Measurements from ENCODE around the gene TAGLN2. TPM values are rescaled to one million over a fixed set of nuclear protein-coding genes. Genes with fewer than 3 reads are reported as not detected.

Gene TAGLN2
- total RNA-seq, 1 donor from 2014 or later, result 160 TPM

DNA sequence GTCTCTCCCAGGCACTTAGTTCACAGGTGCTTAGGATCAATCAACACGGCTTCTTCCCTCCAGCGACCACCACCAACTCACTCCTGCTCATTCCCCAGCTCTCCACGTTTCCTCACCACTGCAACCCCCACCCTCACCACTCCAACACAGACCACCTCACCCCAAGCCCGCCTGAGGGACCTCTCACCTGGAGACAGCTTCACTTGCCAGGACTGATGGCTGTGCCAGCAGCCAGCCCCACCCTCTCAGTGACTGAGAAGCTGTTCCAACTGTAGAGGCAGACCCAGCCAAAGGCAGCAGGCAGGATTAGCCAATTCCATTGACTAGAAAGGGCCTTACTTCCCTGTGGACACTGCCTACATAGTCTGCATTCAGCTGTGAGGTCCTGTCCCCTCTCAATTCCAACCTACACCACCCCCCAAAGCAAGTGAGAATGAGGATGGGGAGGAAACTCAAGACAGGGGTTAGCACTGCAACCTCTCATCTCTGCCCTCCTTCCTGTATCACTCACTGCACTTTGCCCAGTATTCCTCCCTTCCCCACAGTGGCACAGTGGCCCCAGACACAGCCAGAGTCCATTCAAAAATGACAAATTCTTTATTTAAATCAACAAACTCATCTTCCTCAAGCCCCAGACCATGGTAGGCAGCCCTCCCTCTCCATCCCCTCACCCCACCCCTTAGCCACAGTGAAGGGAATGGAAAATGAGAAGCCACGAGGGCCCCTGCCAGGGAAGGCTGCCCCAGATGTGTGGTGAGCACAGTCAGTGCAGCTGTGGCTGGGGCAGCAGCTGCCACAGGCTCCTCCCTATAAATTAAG is 7.6 kb downstream of the TAGLN2 start:
- Mint-ChIP-seq H3K9me3 (ENCODE audit: unreplicated experiment) (peaks cover 8% of the 10 kb centered on the region), H3K4me1 (ENCODE audit: low read depth, unreplicated experiment) (peaks cover 11% of the 10 kb centered on the region), H3K4me3 (ENCODE audit: unreplicated experiment) (no peak overlapping the region), H3K27ac (ENCODE audit: unreplicated experiment) (no peak overlapping the region), H3K36me3 (ENCODE audit: unreplicated experiment) (peaks cover 11% of the 10 kb centered on the region), H3K27me3 (ENCODE audit: unreplicated experiment) (peaks cover 13% of the 10 kb centered on the region)
- no peak for DNase-seq
- TF ChIP-seq, protein P1, sequence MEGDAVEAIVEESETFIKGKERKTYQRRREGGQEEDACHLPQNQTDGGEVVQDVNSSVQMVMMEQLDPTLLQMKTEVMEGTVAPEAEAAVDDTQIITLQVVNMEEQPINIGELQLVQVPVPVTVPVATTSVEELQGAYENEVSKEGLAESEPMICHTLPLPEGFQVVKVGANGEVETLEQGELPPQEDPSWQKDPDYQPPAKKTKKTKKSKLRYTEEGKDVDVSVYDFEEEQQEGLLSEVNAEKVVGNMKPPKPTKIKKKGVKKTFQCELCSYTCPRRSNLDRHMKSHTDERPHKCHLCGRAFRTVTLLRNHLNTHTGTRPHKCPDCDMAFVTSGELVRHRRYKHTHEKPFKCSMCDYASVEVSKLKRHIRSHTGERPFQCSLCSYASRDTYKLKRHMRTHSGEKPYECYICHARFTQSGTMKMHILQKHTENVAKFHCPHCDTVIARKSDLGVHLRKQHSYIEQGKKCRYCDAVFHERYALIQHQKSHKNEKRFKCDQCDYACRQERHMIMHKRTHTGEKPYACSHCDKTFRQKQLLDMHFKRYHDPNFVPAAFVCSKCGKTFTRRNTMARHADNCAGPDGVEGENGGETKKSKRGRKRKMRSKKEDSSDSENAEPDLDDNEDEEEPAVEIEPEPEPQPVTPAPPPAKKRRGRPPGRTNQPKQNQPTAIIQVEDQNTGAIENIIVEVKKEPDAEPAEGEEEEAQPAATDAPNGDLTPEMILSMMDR (IDR thresholded peaks at IDR 0.05; ENCODE audit: partially characterized antibody, unreplicated experiment), result no peak

DNA sequence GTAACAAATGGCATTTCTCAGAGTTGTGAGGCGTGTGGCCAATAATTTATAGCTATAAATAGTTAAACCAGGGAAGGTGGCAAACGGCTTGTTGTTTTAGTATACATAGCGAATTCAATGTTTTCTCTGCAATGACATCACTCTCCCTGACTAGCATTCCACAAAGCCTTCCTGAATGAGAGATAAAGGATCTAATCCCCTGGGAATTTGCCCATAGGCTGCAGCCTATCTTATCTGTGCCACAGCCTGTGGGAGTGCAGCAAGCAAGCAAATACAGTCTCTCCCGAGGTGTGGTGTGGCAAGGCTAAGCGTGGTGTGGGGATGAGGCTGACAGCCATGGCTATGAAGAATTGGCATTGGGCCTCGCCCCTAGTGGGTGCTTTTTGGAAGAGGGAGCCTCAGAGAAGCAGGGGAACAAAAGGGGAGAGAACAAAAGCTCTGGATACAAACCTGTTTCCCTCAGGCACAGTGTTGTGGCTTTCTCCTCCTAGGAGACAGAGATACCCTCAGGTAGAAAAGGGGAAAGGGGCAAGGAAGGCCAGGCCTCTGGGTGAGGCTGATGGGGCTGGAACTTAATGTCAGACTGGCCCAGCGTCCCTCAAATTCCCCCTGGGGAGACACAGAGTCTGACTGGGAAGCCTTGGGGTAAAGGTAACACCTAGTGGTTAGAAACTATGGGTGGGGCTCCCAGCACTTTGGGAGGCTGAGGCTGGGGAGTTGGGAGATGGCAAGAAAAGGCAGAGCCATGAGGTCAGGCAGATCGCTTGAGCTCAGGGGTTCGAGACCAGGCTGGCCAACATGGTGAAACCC is 8.9 kb downstream of the TAGLN2 start:
- Mint-ChIP-seq H3K4me1 (ENCODE audit: low read depth, unreplicated experiment) (peaks cover 8% of the 10 kb centered on the region), H3K4me3 (ENCODE audit: unreplicated experiment) (peak overlapping the region; percentile 23), H3K27ac (ENCODE audit: unreplicated experiment) (peak overlapping the region; percentile 67), H3K36me3 (ENCODE audit: unreplicated experiment) (peaks cover 11% of the 10 kb centered on the region), H3K27me3 (ENCODE audit: unreplicated experiment) (peaks cover 13% of the 10 kb centered on the region), H3K9me3 (ENCODE audit: unreplicated experiment) (peaks cover 10% of the 10 kb centered on the region)
- TF ChIP-seq, protein P1 (IDR thresholded peaks at IDR 0.05; ENCODE audit: partially characterized antibody, unreplicated experiment), result no peak
- no peak for DNase-seq

DNA sequence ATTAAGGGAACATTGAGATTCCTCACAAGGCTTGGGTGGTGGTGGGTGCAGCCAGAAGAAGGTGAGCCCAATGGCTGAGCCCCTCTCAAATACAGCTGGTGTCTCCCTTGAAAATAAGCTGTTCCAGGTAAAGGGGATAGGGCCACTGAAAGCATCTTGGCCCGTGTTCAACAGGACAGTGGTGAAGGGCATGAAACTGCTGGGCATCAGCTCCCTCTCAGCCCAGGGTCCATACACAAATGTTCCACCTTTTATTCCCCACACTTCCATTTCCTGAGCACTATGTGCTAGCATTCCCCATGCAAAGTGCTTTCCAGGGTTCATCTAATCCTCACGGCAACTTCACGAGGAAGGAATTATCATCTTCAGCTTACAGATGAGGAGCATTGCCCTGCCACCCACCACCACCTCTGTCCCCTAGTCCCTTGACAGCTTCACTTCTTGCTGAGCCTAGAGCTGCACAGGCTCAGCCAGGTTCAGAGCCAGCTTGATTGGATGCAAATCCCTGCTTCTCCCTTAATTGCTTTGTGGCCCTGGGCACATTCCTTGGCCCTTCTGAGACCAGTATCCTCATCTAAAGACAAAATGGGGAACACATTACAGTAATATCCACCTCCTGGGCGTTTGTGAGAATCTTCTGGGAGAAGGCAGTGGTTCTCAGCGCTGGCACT is 9.6 kb downstream of the TAGLN2 start:
- peaks cover 7% of the 10 kb centered on the region for H3K9me3 Mint-ChIP-seq (ENCODE audit: unreplicated experiment)
- peaks cover 5% of the 10 kb centered on the region for H3K36me3 Mint-ChIP-seq (ENCODE audit: unreplicated experiment)
- TF ChIP-seq, protein P1 (IDR thresholded peaks at IDR 0.05; ENCODE audit: partially characterized antibody, unreplicated experiment), result no peak
- H3K4me3 Mint-ChIP-seq (ENCODE audit: unreplicated experiment), result no peak overlapping the region
- peaks cover 6% of the 10 kb centered on the region for H3K4me1 Mint-ChIP-seq (ENCODE audit: low read depth, unreplicated experiment)
- peaks cover 15% of the 10 kb centered on the region for H3K27me3 Mint-ChIP-seq (ENCODE audit: unreplicated experiment)
- no peak overlapping the region for H3K27ac Mint-ChIP-seq (ENCODE audit: unreplicated experiment)
- no peak for DNase-seq

DNA sequence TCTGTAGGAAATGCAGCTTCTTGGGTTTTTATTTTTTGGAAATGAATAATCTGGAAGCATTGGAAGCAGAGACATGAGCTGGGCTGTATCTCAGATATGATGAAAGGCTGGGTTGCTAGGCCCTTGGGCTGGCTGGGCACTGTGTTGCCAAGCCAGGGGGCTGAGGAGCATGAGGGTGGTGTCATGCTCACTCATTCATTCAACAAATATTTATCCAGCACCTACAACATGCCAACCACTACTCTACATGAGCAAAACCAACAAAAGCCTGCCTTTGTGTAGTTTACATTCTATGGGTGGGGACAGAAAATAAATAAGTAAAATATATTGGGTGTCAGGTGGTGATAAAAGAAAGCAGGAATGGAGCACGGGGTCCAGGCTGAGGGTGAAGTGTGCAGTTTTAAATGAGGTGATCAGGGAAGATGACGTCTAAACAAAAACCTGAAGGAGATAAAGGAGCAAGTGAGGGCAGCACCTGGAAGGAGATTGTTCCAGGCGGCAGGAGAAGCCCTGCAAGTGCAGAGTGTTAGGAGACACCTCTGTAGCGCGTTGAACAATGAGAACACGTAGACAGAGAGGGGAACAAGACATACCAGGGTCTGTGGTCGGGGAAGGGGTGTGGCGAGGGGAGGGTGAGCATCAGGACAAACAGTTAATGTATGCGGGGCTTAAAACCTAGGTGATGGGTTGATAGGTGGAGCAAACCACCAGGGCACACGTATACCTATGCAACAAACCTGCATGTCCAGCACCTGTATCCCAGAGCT is 10.9 kb downstream of the TAGLN2 start:
- H3K36me3 Mint-ChIP-seq (ENCODE audit: unreplicated experiment), result peaks cover 3% of the 10 kb centered on the region
- H3K9me3 Mint-ChIP-seq (ENCODE audit: unreplicated experiment), result peaks cover 10% of the 10 kb centered on the region
- no peak overlapping the region for H3K4me3 Mint-ChIP-seq (ENCODE audit: unreplicated experiment)
- H3K27me3 Mint-ChIP-seq (ENCODE audit: unreplicated experiment), result peaks cover 15% of the 10 kb centered on the region
- TF ChIP-seq, protein P1 (IDR thresholded peaks at IDR 0.05; ENCODE audit: partially characterized antibody, unreplicated experiment), result no peak
- peak overlapping the region; percentile 34 for H3K27ac Mint-ChIP-seq (ENCODE audit: unreplicated experiment)
- DNase-seq, result no peak
- H3K4me1 Mint-ChIP-seq (ENCODE audit: low read depth, unreplicated experiment), result peaks cover 6% of the 10 kb centered on the region

Data from glutamatergic neuron (in vitro differentiated cells).